GM13976 (cell line): Measurements from ENCODE around the gene MAP3K8.
"Not testable (repeated sequence)": the region's sequence is repeated elsewhere in the genome, so short reads cannot be mapped to it uniquely, and the experiment has no call there.

Experiments used
- DNase-seq: peaks from one replicate; pipeline ENCODE4 v3.0.0; 2012; ENCODE audit warnings: low spot score
- CTCF ChIP-seq: IDR thresholded peaks from 2 replicates; pipeline ENCODE4 v1.5.1; 2012; ENCODE audit warnings: borderline replicate concordance, mild to moderate bottlenecking; ENCODE audit not compliant: insufficient read depth; ENCODE audit errors: extremely low read depth, missing control alignments, control extremely low read depth
- in situ Hi-C: fragments of 300-500 bp; cut with MboI; formaldehyde crosslinking; loops from one replicate; pipeline ENCODE4 v1.12.0; 2022; ENCODE audit warnings: low sequenced_read_pairs, mixed read lengths, inconsistent platforms; ENCODE audit not compliant: unreplicated experiment

MAP3K8 gene

GRCh38 chr10:30420266-30420665, 13.7 kb upstream of the MAP3K8 start:
- in situ Hi-C loops, result no loop called here
- DNase-seq, result peak; percentile 49
- no peak for TF ChIP-seq CTCF

- in situ Hi-C loops, result no loop called here
- DNase-seq, result no peak
- no peak for TF ChIP-seq CTCF
These were observed 13.2 kb upstream of the MAP3K8 start for GRCh38 chr10:30420766-30421165.

DNA sequence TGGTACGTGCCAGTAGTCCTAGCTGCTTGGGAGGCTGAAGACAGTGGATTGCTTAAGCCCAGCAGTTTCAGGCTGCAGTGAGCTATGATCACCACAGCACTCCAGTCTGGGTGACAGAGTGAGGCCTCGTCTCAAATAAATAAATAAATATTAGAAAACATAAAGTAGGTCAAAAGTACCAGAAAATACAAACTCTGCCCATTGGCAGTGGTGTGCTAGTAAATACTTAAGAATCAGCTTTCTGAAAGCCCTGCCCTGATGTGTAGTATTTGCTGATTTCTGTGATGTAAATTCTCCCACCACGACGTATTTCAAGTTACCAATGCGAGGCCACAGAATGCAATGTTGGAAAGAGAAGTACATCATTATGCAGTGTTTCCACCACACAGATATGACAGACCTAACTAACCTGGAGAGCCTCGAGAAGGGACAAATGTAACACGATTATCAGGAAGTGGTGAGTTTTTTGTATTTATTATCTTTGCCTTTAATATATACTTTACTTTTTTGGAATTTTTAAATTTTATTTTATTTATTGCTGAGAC, 11.8 kb upstream of the MAP3K8 start:
- DNase-seq, result no peak
- TF ChIP-seq CTCF, result no peak
- in situ Hi-C loops, result no loop called here

DNA sequence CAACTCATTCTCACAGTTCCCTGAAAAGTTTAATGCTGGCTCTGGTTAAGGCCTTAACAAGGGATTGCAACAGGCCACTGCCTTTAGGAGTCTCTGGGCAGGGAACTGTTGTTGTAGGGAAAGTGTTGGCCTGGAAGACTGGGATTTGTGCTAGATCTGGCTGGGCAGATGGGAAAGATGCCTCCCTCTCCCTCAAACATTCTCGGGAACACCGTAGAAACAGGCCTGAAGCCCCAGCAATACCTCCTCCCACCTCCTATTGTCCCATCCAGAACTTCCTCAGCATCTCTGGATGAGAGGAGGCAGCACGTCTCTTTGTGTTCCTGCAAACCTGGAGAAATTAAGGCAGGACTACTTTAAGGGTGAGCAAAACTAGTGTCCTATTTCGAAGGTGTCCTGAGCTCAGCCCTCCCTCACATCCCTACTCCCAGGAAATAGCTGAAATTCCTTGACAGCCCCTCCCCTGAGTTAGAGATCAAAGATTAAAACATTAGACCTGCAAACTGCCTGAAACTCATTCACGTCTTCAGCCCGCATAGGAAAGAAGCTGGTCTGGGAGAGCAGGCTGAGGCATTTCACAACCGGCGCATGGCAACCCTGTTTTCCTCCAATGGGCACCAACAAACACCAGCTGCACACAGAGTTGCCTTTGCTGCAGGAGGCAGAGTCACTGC, 10.9 kb upstream of the MAP3K8 start:
- DNase-seq, result no peak
- no peak for TF ChIP-seq CTCF

GRCh38 chr10:30423655-30424275, 10.2 kb upstream of the MAP3K8 start:
- in situ Hi-C loops, DNase-seq: not testable (repeated sequence)

More for the DNA sequence above, 10.9 kb upstream of the MAP3K8 start:
- in situ Hi-C loops, result no loop called here

- DNase-seq, result no peak
- TF ChIP-seq CTCF, result no peak
- in situ Hi-C loops, result no loop called here
These were observed 8.5 kb upstream of the MAP3K8 start for GRCh38 chr10:30425336-30426075.

GRCh38 chr10:30430544-30431298, 3.3 kb upstream of the MAP3K8 start:
- DNase-seq, result no peak
- in situ Hi-C loops, result no loop called here
- TF ChIP-seq CTCF, result no peak
